Spleen (tissue), 7 donors: ENCODE data around the gene PHRF1.

Source experiments
- POLR2A ChIP-seq, 3 donors: fragments of 450-650 bp; IDR thresholded peaks; one replicate each; pipeline ENCODE4 v1.5.1; 2017; ENCODE audit warnings: antibody characterized with exemption in 3 of 3, mild to moderate bottlenecking in 1 of 3
- POLR2AphosphoS5 ChIP-seq, 3 donors: sonication (generic); formaldehyde crosslinking; IDR thresholded peaks; one replicate each; pipeline ENCODE4 v1.5.1; 2017; ENCODE audit warnings: antibody characterized with exemption in 3 of 3
- TF ChIP-seq, protein P1 (sequence below), 11 experiments: fragments of 200-600 bp in 7 of 11; fragments of 450-650 bp in 4 of 11; sonication (generic) in 4 of 11; IDR thresholded peaks in 8 of 11; conservative IDR thresholded peaks in 3 of 11; 1 replicate in 7 of 11; 2 replicates in 4 of 11; pipeline versions ENCODE4 v1.4.0 to v1.8.0; 2016 to 2021; ENCODE audit warnings: antibody characterized with exemption in 11 of 11, inconsistent platforms in 4 of 11, mild to moderate bottlenecking in 1 of 11
- donor health status: DM: no; HTN: no; CAD: no; lungs with moderate emphysema.
- donor health status: DM: no; HTN: no; CAD: no.
- donor health status: DM: no; HTN: no; CAD: no.

DNA sequence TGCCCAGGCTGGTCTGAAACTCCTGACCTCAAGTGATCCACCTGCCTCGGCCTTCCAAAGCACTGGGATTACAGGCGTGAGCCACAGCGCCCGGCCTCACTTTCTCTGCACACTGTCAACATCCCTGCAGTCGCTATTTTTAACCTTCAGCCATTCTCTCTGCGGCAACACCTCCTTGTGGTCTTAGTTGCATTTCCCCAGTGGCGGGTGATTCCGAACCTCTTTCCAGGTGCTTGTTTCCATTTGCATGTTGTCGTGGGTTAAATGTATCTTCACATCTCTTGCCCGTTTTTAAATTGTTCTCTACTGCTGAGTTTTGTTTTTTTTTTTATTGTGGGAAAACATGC is 52.9 kb downstream of the PHRF1 start:
- TF ChIP-seq, protein P1, sequence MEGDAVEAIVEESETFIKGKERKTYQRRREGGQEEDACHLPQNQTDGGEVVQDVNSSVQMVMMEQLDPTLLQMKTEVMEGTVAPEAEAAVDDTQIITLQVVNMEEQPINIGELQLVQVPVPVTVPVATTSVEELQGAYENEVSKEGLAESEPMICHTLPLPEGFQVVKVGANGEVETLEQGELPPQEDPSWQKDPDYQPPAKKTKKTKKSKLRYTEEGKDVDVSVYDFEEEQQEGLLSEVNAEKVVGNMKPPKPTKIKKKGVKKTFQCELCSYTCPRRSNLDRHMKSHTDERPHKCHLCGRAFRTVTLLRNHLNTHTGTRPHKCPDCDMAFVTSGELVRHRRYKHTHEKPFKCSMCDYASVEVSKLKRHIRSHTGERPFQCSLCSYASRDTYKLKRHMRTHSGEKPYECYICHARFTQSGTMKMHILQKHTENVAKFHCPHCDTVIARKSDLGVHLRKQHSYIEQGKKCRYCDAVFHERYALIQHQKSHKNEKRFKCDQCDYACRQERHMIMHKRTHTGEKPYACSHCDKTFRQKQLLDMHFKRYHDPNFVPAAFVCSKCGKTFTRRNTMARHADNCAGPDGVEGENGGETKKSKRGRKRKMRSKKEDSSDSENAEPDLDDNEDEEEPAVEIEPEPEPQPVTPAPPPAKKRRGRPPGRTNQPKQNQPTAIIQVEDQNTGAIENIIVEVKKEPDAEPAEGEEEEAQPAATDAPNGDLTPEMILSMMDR (IDR thresholded peaks at IDR 0.05 in 8 of 11, conservative IDR thresholded peaks at IDR 0.05 in 3 of 11): no peak
- TF ChIP-seq POLR2A (IDR thresholded peaks at IDR 0.05): no peak
- no peak for TF ChIP-seq POLR2AphosphoS5 (IDR thresholded peaks at IDR 0.05)
